GM19238 (cell line): ENCODE data around the gene KLK13.

Experiments used
- DNase-seq: peaks from one replicate; pipeline ENCODE4 v3.0.0; 2011; ENCODE audit warnings: low spot score; ENCODE audit not compliant: insufficient read length

Gene KLK13

GRCh38 chr19:51064534-51065220 lies at the start of gene KLK13:
KLK13 (minus strand) TSS chr19:51065092; CDS start chr19:51065067, 25 bp downstream.
- DNase-seq = no peak

GRCh38 chr19:51114087-51114729 lies 49.3 kb upstream of the KLK13 start:
- DNase-seq = no peak

GRCh38 chr19:51111606-51112005 lies 46.7 kb upstream of the KLK13 start:
- no peak for DNase-seq

GRCh38 chr19:51110666-51110971 lies 45.7 kb upstream of the KLK13 start:
- no peak for DNase-seq

- DNase-seq = no peak
Measured at GRCh38 chr19:51108805-51109146, 43.9 kb upstream of the KLK13 start.

- peak; percentile 97 for DNase-seq
Measured at GRCh38 chr19:51108066-51108804, 43.3 kb upstream of the KLK13 start, which contains the start of gene CTU1. CTU1 (minus strand) TSS chr19:51108409; CDS start chr19:51104569, 3,840 bp downstream.

GRCh38 chr19:51107406-51108065 lies 42.6 kb upstream of the KLK13 start:
- no peak for DNase-seq

- DNase-seq = no peak
Measured at GRCh38 chr19:51103926-51104341, 39.0 kb upstream of the KLK13 start.

GRCh38 chr19:51102991-51103390 lies 38.1 kb upstream of the KLK13 start:
- no peak for DNase-seq

- DNase-seq = no peak
Measured at GRCh38 chr19:51101171-51101865, 36.4 kb upstream of the KLK13 start.

GRCh38 chr19:51100601-51101000 lies 35.7 kb upstream of the KLK13 start:
- no peak for DNase-seq

GRCh38 chr19:51099047-51099382 lies 34.1 kb upstream of the KLK13 start:
- no peak for DNase-seq

GRCh38 chr19:51098365-51099046 lies 33.6 kb upstream of the KLK13 start:
- no peak for DNase-seq

- DNase-seq = no peak
Measured at GRCh38 chr19:51097796-51098195, 32.9 kb upstream of the KLK13 start.

- DNase-seq = peak; percentile 76
Measured at GRCh38 chr19:51097166-51097738, 32.4 kb upstream of the KLK13 start.

GRCh38 chr19:51096473-51097165 lies 31.7 kb upstream of the KLK13 start:
- no peak for DNase-seq

GRCh38 chr19:51094696-51095279 lies 29.9 kb upstream of the KLK13 start:
- DNase-seq = peak; percentile 60

GRCh38 chr19:51093510-51094345 lies 28.8 kb upstream of the KLK13 start:
- DNase-seq = no peak

- DNase-seq = no peak
Measured at GRCh38 chr19:51093101-51093500, 28.2 kb upstream of the KLK13 start.
